Psoas muscle (tissue), 8 donors: ENCODE results near the gene TOB1. TPM values are rescaled to one million over a fixed set of nuclear protein-coding genes. Genes with fewer than 3 reads are reported as not detected.
"Not testable (repeated sequence)": the region's sequence is repeated elsewhere in the genome, so short reads cannot be mapped to it uniquely, and the experiment has no call there.

Source experiments
- ATAC-seq, 4 donors: fragments of 200-7000 bp; cut with Tn5 transposase; one replicate each; pipeline ENCODE4 v1.9.1; 2020; ENCODE audit warnings: moderate library complexity in 3 of 4, mild to moderate bottlenecking in 2 of 4
- DNase-seq, 2 donors: peaks; one replicate each; pipeline ENCODE4 v3.0.0-alpha.2; 2020
- H3K27ac ChIP-seq: fragments of 200-600 bp; one replicate; pipeline ENCODE4 v1.8.0; 2022
- H3K27me3 ChIP-seq, 3 donors: fragments of 200-600 bp in 1 of 3; one replicate each; pipeline versions ENCODE4 v1.6.1 to v1.8.0; 2013 to 2022; ENCODE audit warnings: low read length in 2 of 3, mild to moderate bottlenecking in 2 of 3, moderate library complexity in 1 of 3; ENCODE audit not compliant: insufficient read depth in 3 of 3
- H3K36me3 ChIP-seq, 2 donors: fragments of 200-600 bp in 1 of 2; one replicate each; pipeline versions ENCODE4 v1.6.1 to v1.8.0; 2013 to 2022; ENCODE audit warnings: low read depth in 1 of 2, mild to moderate bottlenecking in 1 of 2, moderate library complexity in 1 of 2; ENCODE audit not compliant: insufficient read depth in 1 of 2
- H3K4me1 ChIP-seq: fragments of 200-600 bp; one replicate; pipeline ENCODE4 v1.8.0; 2022
- H3K4me3 ChIP-seq: fragments of 200-600 bp; one replicate; pipeline ENCODE4 v1.8.0; 2022; ENCODE audit warnings: mild to moderate bottlenecking
- H3K9me3 ChIP-seq: fragments of 200-600 bp; one replicate; pipeline ENCODE4 v1.8.0; 2022
- CTCF ChIP-seq: fragments of 200-600 bp; IDR thresholded peaks from one replicate; pipeline ENCODE4 v1.8.0; 2022; ENCODE audit warnings: antibody characterized with exemption
- WGBS, 3 donors: extraction: QIAGEN DNeasy Blood & Tissue Kit; methylation state at CpG; one replicate each; pipeline versions ENCODE4 v1.1.6 to v1.1.7; 2013; 5-methylcytosine and 5-hydroxymethylcytosine counted together
- intact Hi-C, 2 donors: fragments of 100-400 bp; cut with DNase I; formaldehyde crosslinking; loops; one replicate each; pipeline versions ENCODE4 v1.11.0 to v1.14.2; 2022
- polyA plus RNA-seq, 3 donors: library from polyadenylated mRNA; stranded (reverse); fragments of 200-250 nt; gene quantifications; one replicate each; pipeline ENCODE4 v1.2.3, GENCODE V29; 2013
- total RNA-seq, 4 donors: library from RNA; stranded (reverse); fragmentation: NEBNext Ultra II Directional in 2 of 4; extraction: Animal tissue kit (Norgen Biotek cat#: 25700) in 2 of 4; gene quantifications; one replicate each; pipeline versions ENCODE4 v1.2.1 to v1.2.4, GENCODE V29; 2021 to 2023
- donor health status: healthy with polysubstance abuse.
- donor health status: DM: no; HTN: no; CAD: no; lungs with moderate emphysema.
- donor health status: Bipolar disorder and iron deficiency.
- donor health status: healthy.
- donor health status: DM: yes; HTN: yes; CAD: no.
- donor health status: DM: no; HTN: no; CAD: no.
- donor health status: DM: no; HTN: no; CAD: no.
- donor health status: DM: yes; HTN: yes; CAD: no.

Gene TOB1
- total and polyA plus RNA-seq, 7 donors = 12.8 to 155 (median 74.9) TPM

DNA sequence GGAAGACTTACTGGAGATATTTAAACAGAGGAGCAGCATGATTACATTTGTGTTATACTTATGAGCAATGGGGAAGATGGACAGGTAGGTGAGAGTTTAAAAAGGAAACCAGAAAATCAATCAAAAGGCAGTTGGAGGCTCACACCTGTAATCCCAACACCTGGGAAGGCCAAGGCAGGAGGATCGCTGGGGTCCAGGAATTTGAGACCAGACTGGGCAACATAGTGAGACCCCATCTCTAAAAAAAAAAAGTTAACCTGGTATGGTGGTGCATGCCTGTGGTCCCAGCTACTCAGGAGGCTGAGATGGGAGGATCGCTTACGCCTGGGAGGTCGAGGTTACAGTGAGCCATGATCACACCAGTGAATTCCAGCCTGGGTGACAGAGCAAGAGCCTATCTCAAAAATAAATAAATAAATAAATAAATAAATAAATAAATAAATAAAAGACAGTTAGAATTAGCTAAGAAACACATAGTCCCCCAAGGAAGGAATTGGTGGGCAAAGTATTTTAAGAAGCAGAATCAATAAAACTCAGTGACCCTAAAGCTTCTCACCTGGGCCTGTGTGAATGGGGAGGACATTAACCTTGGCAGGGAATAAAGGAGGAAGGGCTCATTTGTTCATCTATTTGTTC is 32.3 kb upstream of the TOB1 start:
- intact Hi-C loops = no loop called here
- no peak overlapping the region for H3K27ac ChIP-seq
- no peak for TF ChIP-seq CTCF
- H3K4me3 ChIP-seq = no peak overlapping the region
- 96 to 99% (median 97%) methylated on average over 4 of the region's 4 CpGs for WGBS, 3 donors
- H3K4me1 ChIP-seq = peaks cover 3% of the 10 kb centered on the region
- no peak for DNase-seq
- H3K9me3 ChIP-seq = no peaks in the 10 kb centered on the region
- no peaks in the 10 kb centered on the region for H3K36me3 ChIP-seq
- ATAC-seq = no peak
- no peaks in the 10 kb centered on the region for H3K27me3 ChIP-seq

GRCh38 chr17:50894513-50894912 is 28.4 kb upstream of the TOB1 start:
- ATAC-seq = not testable (repeated sequence)

DNA sequence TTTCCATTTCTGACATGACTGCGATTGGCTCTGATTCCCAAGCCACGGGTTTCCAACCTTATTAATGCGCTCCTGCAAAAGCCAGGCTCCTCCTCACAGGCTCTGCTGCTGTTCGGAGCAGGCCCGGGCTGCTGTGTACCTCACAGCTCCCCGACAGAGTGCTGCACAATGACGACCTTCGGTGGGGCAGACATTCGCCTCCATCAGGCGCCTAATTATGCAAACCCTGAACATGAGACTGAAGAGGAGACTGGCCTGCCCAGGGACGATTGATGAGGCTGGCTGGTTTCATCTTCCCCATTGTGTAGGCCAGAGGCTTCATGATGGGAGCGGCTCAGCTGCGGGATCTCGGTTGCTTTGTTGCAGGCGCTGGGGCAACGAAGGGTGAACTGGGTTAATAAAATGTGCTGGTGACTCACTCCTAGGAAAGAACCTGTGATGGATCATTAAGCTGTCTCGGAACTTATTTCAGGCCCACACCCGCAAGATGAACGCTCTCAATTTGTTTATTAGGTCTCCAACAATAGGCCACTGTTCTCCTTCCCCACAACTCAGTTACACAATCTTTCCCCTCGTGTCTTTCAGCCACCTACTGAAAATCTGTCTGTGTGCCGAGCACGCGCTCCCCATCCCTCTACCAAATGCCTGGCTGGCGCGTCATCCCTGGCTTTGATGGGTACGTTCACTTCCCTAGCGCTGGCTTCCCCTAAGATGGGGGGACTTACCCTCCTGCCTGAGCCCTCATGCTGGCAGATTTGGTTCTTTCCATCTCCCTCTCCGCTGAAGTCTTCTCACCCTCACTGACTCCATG is 27.2 kb upstream of the TOB1 start:
- no peaks in the 10 kb centered on the region for H3K9me3 ChIP-seq
- ATAC-seq (peak; percentile 17 to 71 (median 67)), DNase-seq (no peak)
- no peak overlapping the region for H3K4me3 ChIP-seq
- H3K27me3 ChIP-seq = no peaks in the 10 kb centered on the region
- H3K36me3 ChIP-seq = no peaks in the 10 kb centered on the region
- peaks cover 3% of the 10 kb centered on the region for H3K4me1 ChIP-seq
- no peak overlapping the region for H3K27ac ChIP-seq
- intact Hi-C loops = no loop called here
- no peak for TF ChIP-seq CTCF
- 66 to 81% (median 69%) methylated on average over 28 of the region's 28 CpGs for WGBS, 3 donors

More at GRCh38 chr17:50894513-50894912, 28.4 kb upstream of the TOB1 start:
- H3K27me3 ChIP-seq, H3K9me3 ChIP-seq, intact Hi-C loops, H3K36me3 ChIP-seq, H3K27ac ChIP-seq, H3K4me1 ChIP-seq, H3K4me3 ChIP-seq, DNase-seq: not testable (repeated sequence)
- 89 to 93% (median 92%) methylated on average over 4 of the region's 4 CpGs for WGBS, 3 donors

DNA sequence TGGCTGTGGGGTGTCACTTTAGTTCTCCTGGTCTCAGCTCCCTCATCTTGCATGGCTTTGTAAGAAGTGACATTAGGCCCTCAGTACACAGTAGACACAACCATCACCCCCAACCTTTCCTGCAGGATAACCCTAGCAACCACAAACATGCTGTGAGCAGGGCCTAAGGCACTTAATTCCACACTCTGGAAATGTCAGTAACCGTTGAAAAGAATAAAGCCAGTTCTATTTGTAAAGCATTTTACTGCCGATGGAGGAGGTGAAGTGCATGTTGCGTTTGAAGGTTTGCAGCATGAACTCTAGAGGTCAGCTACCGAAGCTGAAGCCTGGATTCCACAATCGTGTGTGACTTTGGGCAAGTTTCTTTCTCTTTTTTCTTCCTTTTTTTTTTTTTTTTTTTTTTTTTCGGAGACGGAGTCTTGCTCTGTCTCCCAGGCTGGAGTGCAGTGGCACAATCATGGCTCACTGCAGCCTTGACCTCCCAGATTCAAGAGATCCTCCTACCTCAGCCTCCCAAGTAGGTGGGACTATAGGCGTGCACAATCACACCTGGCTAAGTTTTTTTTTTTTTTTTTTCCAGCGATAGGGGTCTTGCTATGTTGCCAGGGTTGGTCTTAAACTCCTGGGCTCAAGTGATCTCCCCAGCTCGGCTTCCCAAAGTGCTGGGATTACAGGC is 26.1 kb upstream of the TOB1 start:
- Histone ChIP-seq H3K9me3 (no peaks in the 10 kb centered on the region), H3K4me3 (no peak overlapping the region), H3K4me1 (peaks cover 3% of the 10 kb centered on the region), H3K27me3 (no peaks in the 10 kb centered on the region), H3K27ac (no peak overlapping the region), H3K36me3 (no peaks in the 10 kb centered on the region)
- WGBS, 3 donors = 85 to 88% (median 88%) methylated on average over 8 to 10 of the region's 10 CpGs
- no peak for ATAC-seq
- no peak for DNase-seq
- no peak for TF ChIP-seq CTCF
- intact Hi-C loops = no loop called here

GRCh38 chr17:50891577-50891989 is 25.4 kb upstream of the TOB1 start:
- ATAC-seq (no peak), DNase-seq (no peak)
- no peaks in the 10 kb centered on the region for H3K27me3 ChIP-seq
- H3K4me1 ChIP-seq = peaks cover 3% of the 10 kb centered on the region
- H3K27ac ChIP-seq = no peak overlapping the region
- no peaks in the 10 kb centered on the region for H3K9me3 ChIP-seq
- no peak overlapping the region for H3K4me3 ChIP-seq
- no peaks in the 10 kb centered on the region for H3K36me3 ChIP-seq
- intact Hi-C loops = no loop called here
- no peak for TF ChIP-seq CTCF
- WGBS, 3 donors = 87 to 94% (median 92%) methylated on average over 4 of the region's 4 CpGs
